Ovary (tissue), 3 donors: ENCODE data around the gene RARRES1.

Experiments used
- EP300 ChIP-seq: sonication (generic); formaldehyde crosslinking; IDR thresholded peaks from one replicate; pipeline ENCODE4 v1.6.1; 2017; ENCODE audit warnings: antibody characterized with exemption
- POLR2A ChIP-seq: fragments of 450-650 bp; IDR thresholded peaks from one replicate; pipeline ENCODE4 v1.6.1; 2017; ENCODE audit warnings: antibody characterized with exemption, mild to moderate bottlenecking, moderate library complexity
- TF ChIP-seq, protein P1 (sequence below), 3 donors: fragments of 450-650 bp in 2 of 3; fragments of 200-600 bp in 1 of 3; IDR thresholded peaks; one replicate each; pipeline versions ENCODE4 v1.5.1 to v1.8.0; 2016 to 2022; ENCODE audit warnings: antibody characterized with exemption in 3 of 3, mild to moderate bottlenecking in 1 of 3
- donor health status: DM: no; HTN: no; CAD: no.

DNA sequence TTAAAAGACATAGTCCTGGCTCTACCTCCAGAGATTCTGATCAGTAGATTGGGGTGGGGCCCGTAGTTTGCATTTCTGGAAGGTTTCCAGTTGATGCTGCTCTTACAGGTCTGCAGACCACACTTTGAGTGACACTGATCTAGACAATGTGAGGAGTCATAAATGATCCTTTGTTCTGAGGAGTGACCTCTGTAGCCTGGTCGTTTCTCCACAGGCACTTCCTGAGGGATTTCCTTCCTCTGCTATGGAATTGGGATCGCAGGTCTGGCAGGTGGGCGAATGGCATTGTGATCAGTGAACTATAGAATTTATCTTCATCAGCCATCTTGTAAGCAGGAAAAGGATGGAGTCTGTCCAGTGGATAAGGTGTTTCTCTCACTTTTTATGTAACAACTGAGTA is 82.5 kb downstream of the RARRES1 start:
- TF ChIP-seq, protein P1, sequence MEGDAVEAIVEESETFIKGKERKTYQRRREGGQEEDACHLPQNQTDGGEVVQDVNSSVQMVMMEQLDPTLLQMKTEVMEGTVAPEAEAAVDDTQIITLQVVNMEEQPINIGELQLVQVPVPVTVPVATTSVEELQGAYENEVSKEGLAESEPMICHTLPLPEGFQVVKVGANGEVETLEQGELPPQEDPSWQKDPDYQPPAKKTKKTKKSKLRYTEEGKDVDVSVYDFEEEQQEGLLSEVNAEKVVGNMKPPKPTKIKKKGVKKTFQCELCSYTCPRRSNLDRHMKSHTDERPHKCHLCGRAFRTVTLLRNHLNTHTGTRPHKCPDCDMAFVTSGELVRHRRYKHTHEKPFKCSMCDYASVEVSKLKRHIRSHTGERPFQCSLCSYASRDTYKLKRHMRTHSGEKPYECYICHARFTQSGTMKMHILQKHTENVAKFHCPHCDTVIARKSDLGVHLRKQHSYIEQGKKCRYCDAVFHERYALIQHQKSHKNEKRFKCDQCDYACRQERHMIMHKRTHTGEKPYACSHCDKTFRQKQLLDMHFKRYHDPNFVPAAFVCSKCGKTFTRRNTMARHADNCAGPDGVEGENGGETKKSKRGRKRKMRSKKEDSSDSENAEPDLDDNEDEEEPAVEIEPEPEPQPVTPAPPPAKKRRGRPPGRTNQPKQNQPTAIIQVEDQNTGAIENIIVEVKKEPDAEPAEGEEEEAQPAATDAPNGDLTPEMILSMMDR (IDR thresholded peaks at IDR 0.05): no peak
- TF ChIP-seq POLR2A (no peak), EP300 (no peak)
